ENCODE data around the gene OXNAD1.
"Not testable (repeated sequence)": the region's sequence is repeated elsewhere in the genome, so short reads cannot be mapped to it uniquely, and the experiment has no call there.

OXNAD1 gene

DNA sequence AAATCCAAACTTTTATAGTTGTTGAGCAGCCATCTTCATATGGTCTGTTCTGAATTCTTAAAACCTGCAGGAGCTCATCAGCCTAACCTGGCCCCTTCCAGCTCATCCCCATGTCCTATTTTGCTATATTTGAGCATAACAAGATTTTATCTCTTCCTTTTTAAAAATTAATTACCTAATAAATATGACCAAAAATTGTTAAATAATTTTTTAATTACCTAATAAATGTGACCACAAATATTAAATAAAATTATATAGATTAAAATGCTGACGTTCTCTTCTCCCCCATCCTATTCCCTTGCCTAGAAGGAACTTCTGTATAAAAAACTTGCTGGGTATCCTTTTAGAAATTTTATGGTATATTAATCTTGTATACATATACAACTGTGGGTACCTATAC, 43.7 kb downstream of the OXNAD1 start:
- DNase-seq = no peak

DNA sequence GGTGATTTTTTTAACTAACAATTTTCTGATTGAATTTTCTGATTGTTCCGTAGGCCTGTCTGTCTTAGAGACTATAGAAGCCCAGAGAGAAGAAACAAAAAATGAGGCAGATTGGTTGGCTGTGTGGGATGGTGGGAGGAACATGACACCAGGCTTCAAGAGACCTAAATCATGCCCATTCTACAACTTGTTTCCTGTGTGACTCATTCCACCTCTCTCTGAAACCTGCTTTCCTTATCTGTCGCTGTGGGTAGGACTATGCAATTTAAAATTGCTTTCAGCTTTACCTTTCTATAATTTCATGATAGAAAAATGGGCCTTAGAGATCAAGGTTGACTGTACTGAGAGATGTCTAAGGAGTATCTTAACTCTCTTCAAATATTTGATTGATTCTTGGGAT, 44.5 kb downstream of the OXNAD1 start:
- DNase-seq = no peak

DNA sequence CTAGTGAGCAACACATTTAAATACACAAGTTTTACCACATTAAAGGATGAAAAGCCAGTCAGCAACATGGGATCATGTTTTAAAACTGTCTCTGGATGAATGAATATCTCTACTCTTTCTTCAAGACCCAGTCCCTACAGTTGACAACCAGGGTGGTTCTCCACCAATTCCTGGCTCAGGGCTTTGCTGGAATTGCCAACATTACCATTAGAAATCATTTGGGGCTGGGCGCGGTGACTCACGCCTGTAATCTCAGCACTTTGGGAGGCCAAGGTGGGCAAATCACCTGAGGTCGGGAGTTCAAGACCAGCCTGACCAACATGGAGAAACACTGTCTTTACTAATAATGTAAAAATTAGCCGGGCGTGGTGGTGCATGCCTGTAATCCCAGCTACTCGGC, 45.5 kb downstream of the OXNAD1 start:
- DNase-seq = not testable (repeated sequence)

DNA sequence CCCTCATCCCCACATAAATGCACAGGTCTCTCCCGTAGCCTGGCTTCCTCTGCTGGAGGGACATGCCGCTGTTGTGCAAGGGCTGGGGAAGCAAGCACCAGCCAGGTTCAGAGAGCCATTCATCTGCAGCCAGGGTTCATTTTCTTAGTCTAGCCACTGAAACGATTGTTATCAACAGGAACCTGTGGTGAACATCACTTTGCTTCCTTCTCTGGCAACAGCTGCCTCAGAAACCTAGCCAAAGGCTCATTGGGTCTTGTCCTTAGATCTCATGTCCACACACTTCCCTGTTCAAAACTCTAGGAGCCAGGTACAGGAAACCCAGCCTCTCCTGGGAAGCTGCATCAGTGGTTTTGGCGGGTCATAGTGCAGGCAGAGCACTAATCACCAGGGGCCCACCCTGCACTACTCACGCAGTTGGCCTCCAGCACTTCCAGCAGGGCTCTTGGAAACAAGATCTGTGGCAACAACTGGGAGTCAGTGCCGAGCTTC, 47.0 kb downstream of the OXNAD1 start:
- DNase-seq = no peak

DNA sequence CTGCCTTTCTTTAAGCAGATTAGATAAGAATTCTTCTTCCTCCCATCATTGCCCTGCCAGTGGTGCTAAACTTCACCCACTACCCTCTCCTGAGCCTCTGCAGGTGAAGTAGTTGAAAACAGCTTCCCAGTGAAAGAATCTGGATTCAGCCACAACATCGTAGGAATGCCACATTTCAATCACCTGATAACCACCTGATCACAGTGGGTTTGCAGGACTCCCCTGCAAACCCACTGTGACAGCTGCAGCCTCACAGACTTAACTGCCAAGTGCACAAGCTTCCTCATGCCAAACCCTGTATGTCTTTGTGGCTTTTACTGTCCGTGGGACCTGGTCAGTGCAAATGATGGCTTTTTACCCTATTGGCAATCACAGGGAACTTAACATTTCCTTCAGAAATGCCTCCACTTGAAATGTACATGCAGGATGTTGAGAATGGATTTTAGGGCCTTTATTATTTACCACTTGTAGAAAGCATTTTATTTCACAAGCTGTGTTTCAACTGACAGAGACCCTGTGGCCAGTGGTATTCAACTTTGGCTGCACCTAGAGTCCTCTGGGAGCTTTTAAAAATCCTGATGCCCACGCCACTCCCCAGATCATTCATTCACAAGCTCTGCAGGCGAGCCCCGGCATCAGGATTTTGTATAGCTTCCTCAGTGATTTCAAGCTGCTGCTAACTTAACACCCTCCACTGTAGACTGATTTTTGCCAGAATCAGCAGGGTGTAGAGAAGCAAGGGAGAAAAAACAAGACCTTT, 49.1 kb downstream of the OXNAD1 start:
- DNase-seq = no peak

DNA sequence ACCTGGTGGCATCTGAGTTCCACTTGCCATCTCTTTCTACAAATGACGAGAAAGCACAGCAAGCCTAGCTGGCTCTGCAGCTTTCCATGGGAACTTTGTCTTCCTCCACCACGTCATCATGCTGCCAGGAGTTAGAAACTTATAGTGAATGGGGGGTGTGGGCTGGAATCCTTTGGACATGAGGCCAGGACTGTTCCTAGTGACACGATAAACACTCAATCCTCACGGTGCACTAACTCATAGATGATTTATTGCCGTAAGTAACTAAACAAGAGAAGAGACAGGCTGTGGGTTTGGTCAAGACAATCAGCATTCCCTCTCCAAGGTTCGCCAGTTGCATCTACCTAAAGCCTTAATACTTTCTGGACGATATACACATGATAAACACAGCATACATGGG, 50.6 kb downstream of the OXNAD1 start:
- DNase-seq = no peak

DNA sequence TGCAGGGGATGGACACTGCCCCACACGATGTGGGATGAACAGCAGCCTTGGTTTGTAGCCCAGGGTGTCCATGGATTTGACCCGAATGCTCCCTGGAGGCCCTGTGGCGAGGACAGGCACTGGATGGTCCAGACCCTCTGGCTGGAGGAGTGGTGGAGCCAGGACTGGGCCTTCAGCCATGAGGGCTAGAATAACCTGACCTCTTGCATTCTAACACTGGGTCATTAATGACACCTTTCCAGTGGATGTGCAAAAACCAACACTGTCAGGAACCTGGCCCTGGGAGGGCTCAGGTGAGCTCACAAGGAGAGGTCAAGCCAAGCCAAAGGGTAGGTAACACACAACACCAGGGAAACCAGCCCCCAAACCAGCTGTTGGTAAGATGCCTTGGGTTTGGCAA, 51.4 kb downstream of the OXNAD1 start:
- no peak for DNase-seq

DNA sequence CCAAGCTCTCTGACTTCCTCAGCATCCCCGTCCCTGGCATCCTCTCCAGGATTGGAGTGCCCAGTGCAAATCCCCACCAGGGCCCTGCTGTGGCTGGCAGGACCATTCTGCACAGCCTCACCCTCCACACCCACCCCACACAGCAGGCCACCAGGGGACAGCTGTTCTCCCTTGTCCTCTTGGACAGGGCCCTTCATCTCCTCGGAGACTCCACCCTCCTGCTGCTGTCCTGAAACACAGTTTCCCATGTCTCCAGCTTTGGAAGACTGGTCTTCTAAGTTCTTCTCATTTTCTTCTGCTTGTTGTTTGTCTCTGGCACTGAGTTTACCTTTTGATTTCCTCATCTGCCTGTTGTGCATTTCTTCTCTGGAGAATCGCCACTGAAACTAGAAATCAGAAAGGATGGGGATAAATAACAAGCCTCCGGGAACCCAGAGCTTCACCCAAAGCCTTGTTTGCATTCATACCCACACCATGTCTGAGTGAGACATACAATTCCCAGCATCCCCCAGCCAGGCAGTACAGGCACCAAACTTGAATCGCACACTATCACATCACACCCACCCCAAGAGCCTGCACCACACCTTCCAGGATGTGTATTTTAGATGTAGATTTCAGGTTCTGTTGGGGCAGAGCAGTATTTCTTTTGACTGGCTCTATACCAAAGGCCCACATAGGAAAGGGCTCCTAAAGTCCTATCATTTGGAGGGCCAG, 52.0 kb downstream of the OXNAD1 start:
- no peak for DNase-seq

DNA sequence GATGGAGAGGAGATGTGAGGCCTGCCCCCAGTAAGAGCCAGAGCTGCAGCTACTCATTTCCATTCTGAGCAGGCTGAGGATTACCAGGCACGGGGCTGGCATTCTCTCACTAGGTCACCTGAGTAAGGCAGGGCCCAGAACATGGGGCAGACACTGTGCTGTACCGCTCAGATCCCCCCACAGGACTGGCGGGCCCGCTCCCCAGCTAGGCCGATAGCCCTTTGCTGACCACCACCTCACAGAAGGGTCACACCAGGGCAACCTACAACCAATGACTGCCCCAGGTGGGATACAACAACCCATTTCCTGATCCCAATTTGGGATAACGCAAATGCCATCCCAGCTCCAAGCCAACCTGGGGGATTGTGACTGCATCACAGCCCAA, 52.5 kb downstream of the OXNAD1 start:
- no peak for DNase-seq

DNA sequence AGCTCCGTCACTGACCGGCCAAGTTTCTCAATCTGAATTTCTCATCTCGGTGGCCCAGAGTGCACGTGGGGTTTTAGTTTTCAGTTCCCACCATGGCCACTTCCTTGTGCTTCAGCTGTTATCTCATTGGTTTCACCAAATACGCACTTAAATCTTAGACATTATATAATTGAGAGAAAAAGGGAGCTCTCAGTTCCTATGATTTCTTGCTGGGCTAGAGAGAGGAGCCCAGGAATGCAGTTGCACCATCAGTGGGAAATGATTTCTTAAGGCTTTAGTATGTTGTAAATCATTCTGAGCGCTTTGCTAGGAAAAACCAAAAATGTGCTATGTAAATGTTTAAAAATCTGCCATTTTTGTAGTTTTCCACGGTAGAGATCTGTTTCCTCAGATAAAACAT, 53.2 kb downstream of the OXNAD1 start:
- no peak for DNase-seq

DNA sequence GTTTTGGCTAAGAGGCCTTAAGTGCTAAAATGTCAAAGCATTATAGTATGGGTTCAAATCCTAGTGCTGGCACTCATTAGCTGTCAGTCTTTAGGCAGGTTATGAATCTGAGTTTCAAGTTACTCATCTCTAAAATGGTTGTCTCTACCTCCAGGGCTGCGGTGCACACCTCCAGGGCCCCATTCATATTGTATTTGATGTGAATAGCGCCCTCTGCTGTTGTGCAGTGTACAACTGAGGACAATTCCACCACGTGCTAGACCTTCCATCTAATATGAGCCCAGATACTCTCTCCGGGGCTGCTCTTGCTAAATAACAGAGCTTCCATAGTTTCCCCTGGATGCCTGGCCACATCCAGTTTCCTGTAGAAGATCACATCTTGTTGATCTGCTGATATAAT, 54.3 kb downstream of the OXNAD1 start:
- DNase-seq = peak; percentile 84

DNA sequence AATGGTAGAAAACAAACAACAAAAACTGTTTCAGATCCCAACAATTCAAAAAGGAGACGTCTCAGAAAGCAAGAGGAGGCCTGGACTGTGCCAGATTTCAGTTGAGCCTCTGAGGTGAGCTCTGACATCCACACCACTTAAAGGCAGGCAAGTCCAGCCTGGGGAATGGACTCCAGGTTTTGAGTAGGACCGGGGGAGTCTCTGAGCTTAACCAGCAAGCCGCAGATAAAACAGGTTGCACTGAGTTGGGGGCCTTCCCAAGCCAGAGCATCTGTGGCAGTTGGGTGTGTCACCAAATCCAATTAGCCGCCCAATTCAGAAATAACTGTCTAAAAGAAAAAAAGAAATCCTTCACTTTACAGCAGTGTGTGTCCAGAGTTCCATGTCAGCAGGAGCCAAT, 54.7 kb downstream of the OXNAD1 start:
- no peak for DNase-seq

DNA sequence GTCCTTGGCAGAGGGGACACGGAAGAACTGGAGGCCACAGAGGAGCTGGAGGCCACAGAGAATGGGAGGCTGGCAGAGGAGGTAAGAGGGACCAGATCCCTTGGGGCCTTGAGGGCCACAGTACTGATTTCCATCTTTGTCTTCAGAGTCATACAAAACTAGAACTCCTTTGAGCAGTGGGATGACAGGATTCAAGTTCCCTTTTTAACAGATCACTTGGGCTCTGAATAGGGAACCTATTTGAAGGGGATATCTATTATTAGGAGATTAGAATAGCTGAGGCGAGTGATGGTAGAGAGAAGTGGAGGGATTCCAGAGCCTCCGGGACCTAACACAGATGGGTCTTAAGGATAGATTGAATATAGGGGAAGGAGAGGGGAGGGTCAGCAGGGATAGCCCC, 55.7 kb downstream of the OXNAD1 start:
- DNase-seq = no peak

DNA sequence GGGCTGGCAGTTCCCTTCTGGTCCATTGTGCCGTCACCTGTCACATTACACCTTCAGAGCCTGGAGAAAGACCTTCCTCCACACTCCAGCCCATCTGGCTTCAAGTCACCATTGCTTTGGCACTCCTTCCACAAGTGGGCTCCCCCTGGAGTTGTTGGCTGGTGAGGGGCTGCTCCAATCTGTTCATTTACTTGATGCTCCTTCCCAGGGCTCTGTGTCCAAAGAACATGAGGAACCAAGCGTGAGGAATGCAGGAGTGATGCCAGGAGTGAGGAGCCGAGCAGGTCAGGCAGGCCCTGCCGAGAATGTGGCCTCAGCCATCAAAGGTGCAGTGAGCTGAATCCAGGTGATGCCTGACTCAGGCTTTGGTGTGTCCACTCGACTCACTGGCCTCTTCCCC, 57.2 kb downstream of the OXNAD1 start:
- DNase-seq = no peak

DNA sequence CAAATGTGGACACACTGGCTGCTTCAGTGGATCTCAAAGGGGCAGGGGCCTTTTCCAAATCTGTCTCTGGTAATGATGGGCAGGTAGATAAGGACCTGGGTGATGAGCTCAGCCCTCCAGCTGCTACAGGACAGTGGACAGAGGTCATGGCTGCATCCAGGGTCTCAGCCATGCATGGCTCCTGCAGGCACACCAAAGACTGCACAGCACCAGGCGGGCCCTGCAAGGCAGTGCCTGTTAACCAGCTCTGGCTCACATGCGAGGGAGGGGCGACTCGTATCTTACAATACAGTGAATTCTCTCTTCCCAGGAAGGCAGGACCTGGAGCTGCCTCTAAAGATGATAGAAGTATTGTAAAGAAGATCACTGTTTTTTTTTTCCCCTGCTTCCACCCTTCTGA, 58.7 kb downstream of the OXNAD1 start:
- no peak for DNase-seq

DNA sequence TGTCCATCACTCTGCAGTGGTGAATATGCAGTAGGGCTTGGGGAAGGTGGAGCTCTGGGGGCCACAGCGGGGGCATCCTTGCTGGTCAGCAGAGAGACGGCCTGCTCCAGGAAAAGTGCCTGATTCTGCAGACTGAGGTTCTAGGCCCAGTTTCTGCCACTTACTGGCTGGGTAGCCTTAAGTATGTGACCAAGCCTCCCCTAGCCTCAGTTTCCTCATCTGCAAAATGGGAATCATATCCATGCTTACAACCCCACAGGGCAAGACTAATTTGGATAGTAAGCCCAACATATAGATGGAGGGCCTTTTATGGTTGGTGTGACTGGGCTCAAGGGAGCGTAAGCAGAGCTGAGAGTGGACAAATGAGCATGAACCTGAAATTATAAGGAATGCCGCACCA, 60.8 kb downstream of the OXNAD1 start:
- DNase-seq = no peak

DNA sequence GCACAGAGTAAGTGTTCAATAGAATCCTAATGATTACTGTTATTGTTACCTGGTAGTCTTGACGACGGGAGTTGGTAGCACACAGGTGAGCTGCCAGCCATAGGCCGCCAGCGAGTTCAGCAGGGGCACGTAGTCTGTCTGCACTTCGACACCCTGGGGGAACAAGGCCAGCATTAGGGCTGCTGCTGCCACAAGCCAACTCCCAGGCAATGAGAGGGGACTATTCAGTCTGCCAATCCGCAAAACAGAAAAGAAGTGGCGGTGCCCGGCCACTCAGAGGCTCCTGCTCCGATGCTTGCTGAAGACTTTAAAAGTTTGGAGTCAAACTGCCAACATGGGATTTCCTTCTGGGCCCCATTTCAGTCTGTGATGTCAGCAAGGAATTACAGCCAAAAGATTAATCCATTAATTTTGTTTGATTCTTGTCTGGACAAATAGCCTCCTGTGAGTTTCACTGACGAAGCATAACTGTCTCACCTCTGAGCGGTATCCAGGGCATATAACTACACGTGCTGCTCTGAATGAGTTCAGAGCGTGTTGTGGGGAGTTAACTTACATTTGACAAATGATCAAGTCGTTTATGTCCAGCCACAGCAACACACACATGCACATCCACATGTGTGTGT, 61.8 kb downstream of the OXNAD1 start:
- no peak for DNase-seq

DNA sequence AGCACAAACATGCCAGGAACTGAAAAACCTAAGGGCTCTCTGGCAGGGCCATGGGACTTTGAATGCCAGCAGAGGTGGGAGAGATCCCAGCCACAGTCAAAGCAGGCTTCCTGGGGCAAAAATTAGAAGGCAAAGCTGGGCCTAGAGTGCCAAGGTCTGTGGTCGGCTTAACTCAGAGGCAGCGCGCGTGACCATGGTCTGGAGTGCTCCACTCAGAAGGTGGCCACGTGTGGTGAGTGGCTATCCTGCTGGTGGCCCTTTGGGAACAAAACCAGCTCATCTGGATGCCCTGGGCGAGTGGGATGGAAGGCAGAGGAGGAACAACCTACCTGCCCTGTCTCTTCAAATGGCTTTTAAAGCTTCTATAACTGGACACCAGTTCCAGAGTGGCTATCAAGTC, 63.1 kb downstream of the OXNAD1 start:
- no peak for DNase-seq

DNA sequence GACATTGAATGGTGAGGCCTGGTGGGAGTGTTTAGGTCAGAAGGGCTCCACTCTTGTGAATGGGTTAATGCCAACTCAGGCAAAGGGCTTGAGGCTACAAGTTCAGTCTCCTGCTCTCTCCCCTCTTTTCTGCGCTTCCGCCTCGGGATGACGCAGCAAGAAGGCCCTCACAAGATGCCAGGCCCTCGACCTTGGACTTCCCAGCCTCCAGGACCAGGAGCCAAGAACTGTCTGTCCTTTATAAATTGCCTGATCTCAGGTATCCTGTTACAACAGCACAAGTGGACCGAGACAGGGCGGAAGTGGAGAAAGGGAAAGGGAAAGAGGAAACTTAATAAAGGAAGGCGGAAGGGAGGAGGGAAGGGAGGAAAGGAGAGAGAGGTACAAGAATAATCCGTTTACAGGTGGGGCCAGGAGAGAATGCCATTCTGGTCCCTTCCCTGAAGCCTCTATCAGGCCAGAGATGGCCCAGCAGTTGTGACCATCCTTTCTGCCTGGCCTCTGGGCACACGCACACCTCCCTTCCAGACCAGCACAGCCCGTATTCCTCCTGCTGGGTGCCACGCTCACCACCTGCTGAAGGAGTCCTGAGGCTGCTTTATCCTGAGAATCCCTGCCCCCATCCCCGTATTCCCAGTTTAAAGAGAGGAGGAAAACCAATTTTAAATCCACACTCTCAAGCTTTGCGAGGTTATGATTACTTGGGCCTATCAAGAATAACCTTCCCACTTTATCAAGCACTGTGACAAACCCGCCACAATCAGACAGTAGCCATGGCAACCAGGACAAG, 64.2 kb downstream of the OXNAD1 start:
- no peak for DNase-seq

DNA sequence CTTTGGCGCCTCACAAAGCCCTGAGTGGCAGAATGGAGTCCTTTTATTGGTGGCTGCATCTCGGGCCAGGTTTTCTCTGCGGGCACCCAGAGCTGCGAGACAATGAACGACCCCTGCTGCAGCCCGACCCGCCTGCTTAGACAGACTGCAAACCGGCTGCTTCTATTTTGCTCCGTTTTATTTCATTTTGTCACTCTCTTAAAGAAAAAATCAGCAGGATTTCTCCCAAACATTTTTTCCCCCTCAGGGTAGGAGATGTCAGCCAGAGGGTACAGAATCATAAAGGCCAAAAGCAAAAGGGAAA, 64.8 kb downstream of the OXNAD1 start:
- DNase-seq = no peak

DNA sequence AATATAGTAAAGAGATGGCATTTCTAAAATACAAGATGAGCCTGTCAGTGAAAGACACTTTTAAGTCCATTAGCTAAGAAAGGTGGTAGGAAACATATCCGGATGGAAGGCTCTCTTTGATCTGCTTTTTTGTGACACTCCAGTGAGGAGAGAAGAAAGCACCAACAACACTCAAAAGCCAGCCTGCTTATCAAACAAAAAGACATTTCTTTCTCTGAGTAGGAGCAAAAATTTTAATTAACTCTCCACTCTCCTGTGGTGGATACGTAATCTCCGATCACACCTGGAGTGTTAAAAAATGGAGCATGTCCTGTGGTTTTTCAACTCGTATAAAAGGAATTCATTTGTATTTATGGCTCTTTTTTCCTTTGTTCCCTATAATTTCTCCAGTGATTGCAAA, 65.3 kb downstream of the OXNAD1 start:
- no peak for DNase-seq

DNA sequence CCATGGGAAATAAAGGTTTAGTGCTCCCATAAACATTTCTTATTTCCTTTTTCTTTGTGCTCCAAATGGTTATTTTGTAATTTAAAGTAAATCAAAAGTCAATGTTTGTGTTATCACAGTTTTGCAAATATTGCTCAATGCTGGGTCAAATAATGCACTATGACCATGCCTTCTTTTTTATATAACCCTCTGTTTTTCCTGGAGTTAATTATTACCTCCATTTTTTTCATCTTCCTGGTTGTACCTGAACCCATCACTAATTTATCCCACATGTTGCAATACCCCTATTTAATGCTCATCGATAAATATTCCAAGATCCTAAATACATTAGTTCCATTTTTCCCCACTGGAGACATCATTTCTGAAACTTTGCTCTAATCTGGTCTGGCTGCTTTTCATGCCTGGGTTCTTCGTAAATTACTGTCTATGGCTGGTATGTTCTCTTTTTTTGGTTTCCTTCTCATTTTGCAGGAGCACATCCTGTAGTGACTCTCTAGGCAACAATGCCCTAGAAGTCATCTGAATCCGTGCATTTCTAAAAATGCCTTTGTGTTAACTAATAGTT, 66.4 kb downstream of the OXNAD1 start:
- no peak for DNase-seq

DNA sequence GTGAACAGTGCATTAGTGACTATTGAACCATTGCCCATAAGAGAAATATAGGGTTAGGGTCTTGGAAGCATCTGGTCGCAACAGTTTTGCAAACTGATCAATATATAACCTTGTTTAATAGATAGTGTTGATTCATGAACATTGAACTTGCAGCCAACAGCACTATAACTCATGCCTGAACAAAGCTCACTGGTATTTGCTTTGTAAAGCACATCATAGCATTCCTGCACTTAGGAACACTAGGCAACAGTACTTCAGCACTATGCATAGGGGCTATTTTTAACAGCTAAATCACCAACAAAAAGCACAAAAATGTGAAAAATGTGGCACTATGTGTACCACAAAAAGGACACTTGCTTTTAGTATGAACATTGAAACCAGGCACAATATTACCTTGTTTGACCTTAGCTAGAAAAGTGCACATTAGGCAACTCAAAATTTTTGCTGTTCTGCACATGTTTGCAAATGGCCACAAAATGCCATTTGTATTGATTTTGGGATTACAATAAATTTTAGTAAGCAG, 68.0 kb downstream of the OXNAD1 start:
- no peak for DNase-seq
